ENCODE data around the gene CARF.
A peak's percentile ranks its signal among the peaks of the same experiment; 100 is the strongest.
"Not testable (repeated sequence)": the region's sequence is repeated elsewhere in the genome, so short reads cannot be mapped to it uniquely, and the experiment has no call there.

CARF gene

GRCh38 chr2:202911512-202912341 is at the start of gene CARF, which contains the start of gene WDR12:
Gene CARF, plus strand, starts transcription at chr2:202912275. Its CDS starts 29,628 bp downstream, at chr2:202941903.
Gene WDR12, minus strand, starts transcription at chr2:202911673. Its CDS starts 197 bp downstream, at chr2:202911476.
- DNase-seq (ENCODE audit: low read depth), result peak; percentile 70

- DNase-seq (ENCODE audit: low read depth), result peak; percentile 9
These were observed 41.4 kb upstream of the CARF start for GRCh38 chr2:202870431-202871299.

GRCh38 chr2:202871300-202872141 is 40.6 kb upstream of the CARF start, which contains the start of gene ICA1L:
Gene ICA1L, minus strand, starts transcription at chr2:202871766. Its CDS starts 42,757 bp downstream, at chr2:202829009.
- peak; percentile 2 for DNase-seq (ENCODE audit: low read depth)

- DNase-seq (ENCODE audit: low read depth), result no peak
These were observed 34.4 kb upstream of the CARF start for GRCh38 chr2:202877699-202878098.

- no peak for DNase-seq (ENCODE audit: low read depth)
These were observed 30.5 kb upstream of the CARF start for GRCh38 chr2:202881570-202881969.

- no peak for DNase-seq (ENCODE audit: low read depth)
These were observed 27.9 kb upstream of the CARF start for GRCh38 chr2:202883987-202884675.

GRCh38 chr2:202885190-202885589 is 26.9 kb upstream of the CARF start:
- no peak for DNase-seq (ENCODE audit: low read depth)

- not testable (repeated sequence) for DNase-seq (ENCODE audit: low read depth)
These were observed 6.6 kb upstream of the CARF start for GRCh38 chr2:202905507-202905906.

GRCh38 chr2:202908186-202908585 is 3.9 kb upstream of the CARF start:
- no peak for DNase-seq (ENCODE audit: low read depth)

- DNase-seq (ENCODE audit: low read depth), result no peak
These were observed 2.5 kb upstream of the CARF start for GRCh38 chr2:202909394-202910192.

GRCh38 chr2:202910250-202910649 is 1.8 kb upstream of the CARF start:
- not testable (repeated sequence) for DNase-seq (ENCODE audit: low read depth)

GRCh38 chr2:202910698-202911097 is 1.4 kb upstream of the CARF start:
- no peak for DNase-seq (ENCODE audit: low read depth)

GRCh38 chr2:202911203-202911511 is 918 bp upstream of the CARF start:
- no peak for DNase-seq (ENCODE audit: low read depth)

- not testable (repeated sequence) for DNase-seq (ENCODE audit: low read depth)
These were observed 497 bp downstream of the CARF start for GRCh38 chr2:202912342-202913201.

GRCh38 chr2:202918860-202919259 is 6.8 kb downstream of the CARF start:
- no peak for DNase-seq (ENCODE audit: low read depth)

GRCh38 chr2:202932425-202933138 is 20.5 kb downstream of the CARF start:
- no peak for DNase-seq (ENCODE audit: low read depth)

GRCh38 chr2:202933139-202933510 is 21.1 kb downstream of the CARF start:
- DNase-seq (ENCODE audit: low read depth), result no peak

- no peak for DNase-seq (ENCODE audit: low read depth)
These were observed 21.9 kb downstream of the CARF start for GRCh38 chr2:202933958-202934357.

- DNase-seq (ENCODE audit: low read depth), result no peak
These were observed 22.4 kb downstream of the CARF start for GRCh38 chr2:202934456-202934855.

Data from HS-27A (cell line).